ENCODE data around the gene ASPSCR1. TPM values are rescaled to one million over a fixed set of nuclear protein-coding genes. Genes with fewer than 3 reads are reported as not detected.

Gene ASPSCR1
- total RNA-seq, 6 donors from 2014 or later = 26.0 to 96.4 (median 56.1) TPM

- Histone ChIP-seq H3K27me3 (no peaks in the 10 kb centered on the region), H3K9me3 (no peaks in the 10 kb centered on the region), H3K4me3 (no peak overlapping the region), H3K4me1 (peaks cover 14 to 24% (median 15%) of the 10 kb centered on the region in 4 donors), H3K27ac (no peak overlapping the region), H3K36me3 (peaks cover 15 to 87% (median 73%) of the 10 kb centered on the region in 4 donors)
- ATAC-seq (ENCODE audit: low FRiP score in 2 of 2) (no peak), DNase-seq (peak in 1 of 2 donors; percentile 66)
- 95 to 100% methylated on average over 1 to 14 of the region's 14 CpGs for WGBS, 2 donors
- TF ChIP-seq CTCF (IDR thresholded peaks at IDR 0.05) = no peak
- TF ChIP-seq EP300 (IDR thresholded peaks at IDR 0.05) = no peak
- no peak for TF ChIP-seq POLR2AphosphoS5 (IDR thresholded peaks at IDR 0.05)
- no peak for TF ChIP-seq POLR2A (IDR thresholded peaks at IDR 0.05)
Measured at GRCh38 chr17:82060614-82061013, 83.2 kb downstream of the ASPSCR1 start.

DNA sequence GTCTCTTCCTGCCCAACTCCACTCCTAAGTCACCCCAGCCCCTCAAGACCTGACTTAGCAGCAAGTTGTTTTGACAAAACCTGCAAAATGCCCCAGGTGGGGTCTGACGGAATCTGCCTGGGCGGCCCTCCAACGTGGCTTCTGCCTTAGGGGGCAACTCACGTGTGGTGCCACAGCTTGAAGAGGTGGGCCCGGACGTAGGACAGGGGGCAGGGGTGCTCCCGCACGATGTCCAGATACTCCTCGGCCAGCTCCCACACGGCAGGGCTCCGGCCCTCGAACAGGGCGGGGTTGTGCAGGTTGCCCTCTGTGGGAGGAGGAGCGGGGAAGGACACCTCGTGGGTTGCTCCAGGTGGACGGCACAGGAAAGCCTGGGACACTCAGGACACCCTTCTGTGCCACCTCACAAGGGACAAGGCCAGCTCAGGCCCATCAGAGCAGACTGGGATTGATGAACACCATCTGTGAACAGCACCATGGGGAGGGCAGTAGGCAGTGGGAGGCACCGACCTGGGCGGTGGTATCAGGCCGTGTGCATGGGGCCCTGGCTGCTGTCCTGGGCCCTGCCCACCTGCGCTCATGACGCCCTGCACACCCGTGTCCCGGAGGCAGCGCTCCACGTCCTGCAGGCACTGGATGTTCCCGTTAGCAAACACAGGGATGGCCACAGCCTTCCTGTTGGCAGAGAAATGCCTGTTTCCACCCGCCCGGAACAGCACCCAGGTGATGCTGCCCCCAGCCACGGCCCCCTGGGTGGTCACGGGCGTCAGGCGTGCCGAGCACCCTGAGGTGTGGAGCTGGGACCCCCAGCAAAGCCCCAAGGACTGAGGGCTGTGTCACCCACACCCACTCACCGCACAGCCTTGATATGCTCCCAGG, 83.9 kb downstream of the ASPSCR1 start:
- peaks cover 12 to 80% (median 67%) of the 10 kb centered on the region in 4 donors for H3K36me3 ChIP-seq
- peaks cover 19 to 30% (median 20%) of the 10 kb centered on the region in 4 donors for H3K4me1 ChIP-seq
- WGBS, 2 donors = 94% methylated on average over 32 of the region's 34 CpGs; no CpG with 5 or more reads in 1 of the 2 donors
- no peak for TF ChIP-seq CTCF (IDR thresholded peaks at IDR 0.05)
- TF ChIP-seq POLR2AphosphoS5 (IDR thresholded peaks at IDR 0.05) = no peak
- no peak for TF ChIP-seq EP300 (IDR thresholded peaks at IDR 0.05)
- no peak for TF ChIP-seq POLR2A (IDR thresholded peaks at IDR 0.05)
- H3K9me3 ChIP-seq = no peaks in the 10 kb centered on the region
- H3K4me3 ChIP-seq = no peak overlapping the region
- no peak for ATAC-seq (ENCODE audit: low FRiP score in 2 of 2)
- peak in 1 of 2 donors; percentile 74 for DNase-seq
- H3K27me3 ChIP-seq = no peaks in the 10 kb centered on the region
- no peak overlapping the region for H3K27ac ChIP-seq

GRCh38 chr17:82062076-82062983, 84.9 kb downstream of the ASPSCR1 start:
- no peak overlapping the region for H3K27ac ChIP-seq
- TF ChIP-seq CTCF (IDR thresholded peaks at IDR 0.05) (no peak), EP300 (IDR thresholded peaks at IDR 0.05) (no peak), POLR2A (IDR thresholded peaks at IDR 0.05) (no peak), POLR2AphosphoS5 (IDR thresholded peaks at IDR 0.05) (no peak)
- ATAC-seq (ENCODE audit: low FRiP score in 2 of 2) (no peak), DNase-seq (peak in 1 of 2 donors; percentile 76)
- H3K4me1 ChIP-seq = peaks cover 22 to 34% (median 22%) of the 10 kb centered on the region in 4 donors
- whole genome bisulfite sequencing, 2 donors = 83 to 89% methylated on average over 5 to 21 of the region's 24 CpGs
- H3K27me3 ChIP-seq = no peaks in the 10 kb centered on the region
- H3K4me3 ChIP-seq = no peak overlapping the region
- no peaks in the 10 kb centered on the region for H3K9me3 ChIP-seq
- peaks cover 7 to 70% (median 56%) of the 10 kb centered on the region in 4 donors for H3K36me3 ChIP-seq

DNA sequence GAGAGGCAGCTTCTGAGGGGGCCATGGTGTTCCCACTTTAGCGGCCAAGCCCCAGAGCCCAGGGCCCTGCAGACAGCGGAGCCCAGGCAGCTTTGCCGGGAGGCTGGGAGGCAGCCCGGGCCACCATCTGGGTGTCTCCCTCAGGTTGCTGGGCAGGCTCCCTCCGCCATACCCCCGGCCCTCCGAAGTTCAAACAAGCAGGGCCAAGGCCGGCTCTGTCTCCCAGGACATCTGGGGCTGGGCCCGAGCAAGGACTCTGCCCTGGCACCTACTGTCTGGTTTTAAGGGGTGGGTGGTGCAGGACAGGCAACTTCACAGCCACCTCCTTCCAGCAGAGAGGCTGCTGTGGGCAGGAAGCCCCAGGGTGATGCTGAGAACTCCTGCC, 85.5 kb downstream of the ASPSCR1 start:
- Histone ChIP-seq H3K4me3 (no peak overlapping the region), H3K9me3 (no peaks in the 10 kb centered on the region), H3K27me3 (no peaks in the 10 kb centered on the region), H3K27ac (no peak overlapping the region), H3K4me1 (peaks cover 22 to 34% (median 22%) of the 10 kb centered on the region in 4 donors), H3K36me3 (peaks cover 7 to 63% (median 50%) of the 10 kb centered on the region in 4 donors)
- DNase-seq (peak in 1 of 2 donors; percentile 73), ATAC-seq (ENCODE audit: low FRiP score in 2 of 2) (no peak)
- 84 to 100% methylated on average over 1 to 9 of the region's 9 CpGs for WGBS, 2 donors
- TF ChIP-seq CTCF (IDR thresholded peaks at IDR 0.05) = no peak
- TF ChIP-seq POLR2A (IDR thresholded peaks at IDR 0.05) = no peak

Data from upper lobe of left lung (tissue), 6 donors.